K562 (cell line): Measurements from ENCODE around the gene DNAJB6. TPM values are rescaled to one million over a fixed set of nuclear protein-coding genes. Genes with fewer than 3 reads are reported as not detected.

Experiments used
- ATF4 ChIP-seq: fragments of 450-650 bp; formaldehyde crosslinking; IDR thresholded peaks from 2 replicates; pipeline ENCODE4 v1.4.0; 2022; ENCODE audit warnings: mild to moderate bottlenecking, moderate library complexity
- DNMT1 ChIP-seq: fragments of 450-650 bp; IDR thresholded peaks from 2 replicates; pipeline ENCODE4 v1.6.1; 2016; ENCODE audit warnings: antibody characterized with exemption, mild to moderate bottlenecking
- ESRRA ChIP-seq: fragments of 450-650 bp; IDR thresholded peaks from 2 replicates; pipeline ENCODE4 v1.6.1; 2014; ENCODE audit warnings: low read depth, mild to moderate bottlenecking, moderate library complexity, borderline replicate concordance
- HMGXB4 ChIP-seq: sonication (generic); formaldehyde crosslinking; IDR thresholded peaks from 2 replicates; pipeline ENCODE4 v1.8.1; 2023; ENCODE audit warnings: mild to moderate bottlenecking, missing genetic modification reagents
- ID3 ChIP-seq, 2 experiments: fragments of 250-450 bp in 1 of 2; fragments of 450-650 bp in 1 of 2; sonication (Bioruptor Pico) in 1 of 2; IDR thresholded peaks; 2 replicates each; pipeline versions ENCODE4 v1.6.1 to v1.8.0; 2016 to 2021; ENCODE audit warnings: mild to moderate bottlenecking in 2 of 2, moderate library complexity in 2 of 2, missing compliant biosample characterization in 1 of 2, missing genetic modification characterization in 1 of 2
- JUNB ChIP-seq: fragments of 450-650 bp; formaldehyde crosslinking; conservative IDR thresholded peaks from 2 replicates; pipeline ENCODE4 v1.4.0; 2020; ENCODE audit warnings: mild to moderate bottlenecking
- SRSF1 ChIP-seq: fragments of 200-400 bp; formaldehyde crosslinking; IDR thresholded peaks from 2 replicates; pipeline ENCODE4 v1.6.1; 2017; ENCODE audit warnings: mild to moderate bottlenecking, low read depth, low read length, moderate library complexity
- TCF7 ChIP-seq: sonication (generic); IDR thresholded peaks from 2 replicates; pipeline ENCODE4 v1.6.1; 2016; ENCODE audit warnings: antibody characterized with exemption, borderline replicate concordance
- ZBTB40 ChIP-seq, 2 experiments: fragments of 450-650 bp in 1 of 2; sonication (generic) in 1 of 2; formaldehyde crosslinking in 1 of 2; IDR thresholded peaks; 2 replicates each; pipeline versions ENCODE4 v1.7.1 to v1.9.0; 2016 to 2022; ENCODE audit warnings: inconsistent platforms in 1 of 2, mild to moderate bottlenecking in 1 of 2, missing genetic modification reagents in 1 of 2
- ZKSCAN1 ChIP-seq: fragments of 150-350 bp; IDR thresholded peaks from 2 replicates; pipeline ENCODE4 v1.6.1; 2016; ENCODE audit warnings: low read depth, low read length
- ZNF655 ChIP-seq: fragments of 250-450 bp; sonication (Bioruptor Pico); IDR thresholded peaks from 2 replicates; pipeline ENCODE4 v1.5.0; 2021
- polyA plus RNA-seq, 8 experiments: library from polyadenylated mRNA; depleted of rRNA in 4 of 8; stranded (reverse) in 5 of 8; unstranded in 3 of 8; fragments of >200 nt; fragmentation: Nextera tagmentation in 2 of 8; fragmentation: Illumina TruSeq in 1 of 8; extraction: Ambion mirVana in 2 of 8; extraction: Trizol in 1 of 8; gene quantifications; 2 replicates each; pipeline versions ENCODE4 v1.2.1 to v1.2.3, GENCODE V29; 2011 to 2014; ENCODE audit warnings: inconsistent platforms in 1 of 8, missing spikeins in 1 of 8
- total RNA-seq, 7 experiments: library from RNA; depleted of rRNA in 6 of 7; stranded (reverse); fragments of >200 nt in 6 of 7; fragmentation: Illumina TruSeq in 2 of 7; extraction: Trizol in 2 of 7; gene quantifications; 2 replicates each; pipeline versions ENCODE4 v1.2.1 to v1.2.3, GENCODE V29; 2011 to 2021; ENCODE audit warnings: low replicate concordance in 1 of 7

Gene DNAJB6
- total and polyA plus RNA-seq, 9 of the 15 experiments (the other 6 are each of a cell fraction or from before 2014, with no cell fraction given): 84.5 to 158 (median 135) TPM

- no peak for TF ChIP-seq HMGXB4 (CRISPR knock-in tag)
- no peak for TF ChIP-seq JUNB (CRISPR knock-in tag)
- TF ChIP-seq ATF4 (CRISPR knock-in tag): no peak
- no peak for TF ChIP-seq ESRRA
- no peak for TF ChIP-seq DNMT1
- TF ChIP-seq TCF7: no peak
- no peak for TF ChIP-seq SRSF1
- no peak for TF ChIP-seq ID3 (CRISPR knock-in tag; IDR thresholded peaks at IDR 0.05)
- TF ChIP-seq ID3 (tag; IDR thresholded peaks at IDR 0.05): 0 out of 2 replicates have a peak, but pooled peaks have one; percentile 65
- no peak for TF ChIP-seq ZKSCAN1
- TF ChIP-seq ZBTB40 (IDR thresholded peaks at IDR 0.05): no peak
- TF ChIP-seq ZBTB40 (CRISPR knock-in tag; IDR thresholded peaks at IDR 0.05): no peak
- TF ChIP-seq ZNF655 (CRISPR knock-in tag): no peak
These were observed 3.2 kb downstream of the DNAJB6 start (continued) for GRCh38 chr7:157339777-157340677.
